Loucy (cell line): ENCODE measurements around the gene MEOX1.

Experiments
- H2AFZ ChIP-seq: fragments of 200-600 bp; sonication (generic); 2 replicates; pipeline ENCODE4 v1.6.0; 2016; ENCODE audit warnings: antibody characterized with exemption, mild to moderate bottlenecking, low read length, moderate library complexity
- H3F3A ChIP-seq: fragments of 200-600 bp; 2 replicates; pipeline ENCODE4 v1.6.0; 2016; ENCODE audit warnings: antibody characterized with exemption, low read depth, mild to moderate bottlenecking
- H3K27me3 ChIP-seq: fragments of 200-600 bp; sonication (generic); 2 replicates; pipeline ENCODE4 v1.6.1; 2014; ENCODE audit warnings: low read length, mild to moderate bottlenecking; ENCODE audit not compliant: insufficient read depth, poor library complexity, severe bottlenecking
- H3K36me3 ChIP-seq: fragments of 200-600 bp; sonication (generic); 2 replicates; pipeline ENCODE4 v1.6.1; 2016; ENCODE audit warnings: low read length; ENCODE audit not compliant: insufficient read depth
- H3K4me1 ChIP-seq: fragments of 200-600 bp; sonication (generic); 2 replicates; pipeline ENCODE4 v1.5.1; 2014; ENCODE audit warnings: low read length, mild to moderate bottlenecking; ENCODE audit not compliant: insufficient read depth, poor library complexity, severe bottlenecking
- H3K4me2 ChIP-seq: fragments of 200-600 bp; sonication (generic); 2 replicates; pipeline ENCODE4 v1.6.0; 2014; ENCODE audit warnings: antibody characterized with exemption, low read length, low read depth, mild to moderate bottlenecking; ENCODE audit not compliant: poor library complexity, severe bottlenecking
- H3K4me3 ChIP-seq: fragments of 200-600 bp; sonication (generic); 2 replicates; pipeline ENCODE4 v1.5.1; 2014; ENCODE audit warnings: low read length, mild to moderate bottlenecking, mixed read lengths; ENCODE audit not compliant: poor library complexity, severe bottlenecking
- H3K79me2 ChIP-seq: fragments of 200-600 bp; sonication (generic); 2 replicates; pipeline ENCODE4 v1.6.1; 2014; ENCODE audit warnings: low read length; ENCODE audit not compliant: insufficient read depth
- H3K9ac ChIP-seq: fragments of 200-600 bp; sonication (generic); 2 replicates; pipeline ENCODE4 v1.6.0; 2014; ENCODE audit warnings: mild to moderate bottlenecking, low read depth, low read length, moderate library complexity; ENCODE audit not compliant: poor library complexity, severe bottlenecking
- H3K9me2 ChIP-seq: fragments of 200-600 bp; sonication (generic); replicated peaks from 2 replicates; pipeline ENCODE4 v1.6.1; 2016; ENCODE audit warnings: low read depth, low read length, mixed read lengths
- H3K9me3 ChIP-seq: fragments of 200-600 bp; sonication (generic); 2 replicates; pipeline ENCODE4 v1.6.1; 2014; ENCODE audit warnings: mild to moderate bottlenecking, antibody characterized with exemption, low read length, low read depth; ENCODE audit not compliant: insufficient read depth
- H4K20me1 ChIP-seq: fragments of 200-600 bp; sonication (generic); 2 replicates; pipeline ENCODE4 v1.6.0; 2014; ENCODE audit warnings: antibody characterized with exemption, low read length, mild to moderate bottlenecking; ENCODE audit not compliant: insufficient read depth, poor library complexity, severe bottlenecking
- EZH2phosphoT487 ChIP-seq: fragments of 200-600 bp; IDR thresholded peaks from 2 replicates; pipeline ENCODE4 v1.6.1; 2018; ENCODE audit warnings: antibody characterized with exemption, mild to moderate bottlenecking, moderate library complexity, borderline replicate concordance
- TF ChIP-seq, protein P1 (sequence below): fragments of 200-600 bp; sonication (generic); conservative IDR thresholded peaks from 2 replicates; pipeline ENCODE4 v1.5.1; 2014; ENCODE audit warnings: mild to moderate bottlenecking, antibody characterized with exemption, low read length

MEOX1 gene

DNA sequence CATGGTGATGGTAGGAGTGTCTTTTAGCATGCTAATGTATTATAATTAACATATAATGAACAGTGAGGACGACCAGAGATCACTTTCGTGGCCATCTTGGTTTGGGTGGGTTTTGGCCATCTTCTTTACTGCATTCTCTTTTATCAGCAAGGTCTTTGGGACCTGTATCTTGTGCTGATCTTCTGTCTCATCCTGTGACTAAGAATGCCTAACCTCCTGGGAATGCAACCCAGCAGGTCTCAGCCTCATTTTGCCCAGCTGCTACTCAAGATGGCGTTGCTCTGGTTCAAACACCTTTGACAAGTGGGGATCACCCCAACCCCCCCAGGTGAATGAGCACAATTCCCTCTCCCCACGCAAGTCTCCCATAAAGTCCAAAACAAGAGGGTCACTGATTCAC, 66.3 kb downstream of the MEOX1 start:
- H4K20me1 ChIP-seq: no peaks in the 10 kb centered on the region
- H3K9ac ChIP-seq: no peak overlapping the region
- H3K4me2 ChIP-seq: no peak overlapping the region
- no peaks in the 10 kb centered on the region for H3K79me2 ChIP-seq
- no peaks in the 10 kb centered on the region for H3K36me3 ChIP-seq
- no peak overlapping the region for H3K4me3 ChIP-seq
- H3K9me2 ChIP-seq: no peaks in the 10 kb centered on the region
- H3K27me3 ChIP-seq: no peaks in the 10 kb centered on the region
- H3K9me3 ChIP-seq: no peaks in the 10 kb centered on the region
- TF ChIP-seq EZH2phosphoT487: no peak
- TF ChIP-seq, protein P1, sequence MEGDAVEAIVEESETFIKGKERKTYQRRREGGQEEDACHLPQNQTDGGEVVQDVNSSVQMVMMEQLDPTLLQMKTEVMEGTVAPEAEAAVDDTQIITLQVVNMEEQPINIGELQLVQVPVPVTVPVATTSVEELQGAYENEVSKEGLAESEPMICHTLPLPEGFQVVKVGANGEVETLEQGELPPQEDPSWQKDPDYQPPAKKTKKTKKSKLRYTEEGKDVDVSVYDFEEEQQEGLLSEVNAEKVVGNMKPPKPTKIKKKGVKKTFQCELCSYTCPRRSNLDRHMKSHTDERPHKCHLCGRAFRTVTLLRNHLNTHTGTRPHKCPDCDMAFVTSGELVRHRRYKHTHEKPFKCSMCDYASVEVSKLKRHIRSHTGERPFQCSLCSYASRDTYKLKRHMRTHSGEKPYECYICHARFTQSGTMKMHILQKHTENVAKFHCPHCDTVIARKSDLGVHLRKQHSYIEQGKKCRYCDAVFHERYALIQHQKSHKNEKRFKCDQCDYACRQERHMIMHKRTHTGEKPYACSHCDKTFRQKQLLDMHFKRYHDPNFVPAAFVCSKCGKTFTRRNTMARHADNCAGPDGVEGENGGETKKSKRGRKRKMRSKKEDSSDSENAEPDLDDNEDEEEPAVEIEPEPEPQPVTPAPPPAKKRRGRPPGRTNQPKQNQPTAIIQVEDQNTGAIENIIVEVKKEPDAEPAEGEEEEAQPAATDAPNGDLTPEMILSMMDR: no peak
- no peaks in the 10 kb centered on the region for H3K4me1 ChIP-seq
- H2AFZ ChIP-seq: no peak overlapping the region
- H3F3A ChIP-seq: no peaks in the 10 kb centered on the region

DNA sequence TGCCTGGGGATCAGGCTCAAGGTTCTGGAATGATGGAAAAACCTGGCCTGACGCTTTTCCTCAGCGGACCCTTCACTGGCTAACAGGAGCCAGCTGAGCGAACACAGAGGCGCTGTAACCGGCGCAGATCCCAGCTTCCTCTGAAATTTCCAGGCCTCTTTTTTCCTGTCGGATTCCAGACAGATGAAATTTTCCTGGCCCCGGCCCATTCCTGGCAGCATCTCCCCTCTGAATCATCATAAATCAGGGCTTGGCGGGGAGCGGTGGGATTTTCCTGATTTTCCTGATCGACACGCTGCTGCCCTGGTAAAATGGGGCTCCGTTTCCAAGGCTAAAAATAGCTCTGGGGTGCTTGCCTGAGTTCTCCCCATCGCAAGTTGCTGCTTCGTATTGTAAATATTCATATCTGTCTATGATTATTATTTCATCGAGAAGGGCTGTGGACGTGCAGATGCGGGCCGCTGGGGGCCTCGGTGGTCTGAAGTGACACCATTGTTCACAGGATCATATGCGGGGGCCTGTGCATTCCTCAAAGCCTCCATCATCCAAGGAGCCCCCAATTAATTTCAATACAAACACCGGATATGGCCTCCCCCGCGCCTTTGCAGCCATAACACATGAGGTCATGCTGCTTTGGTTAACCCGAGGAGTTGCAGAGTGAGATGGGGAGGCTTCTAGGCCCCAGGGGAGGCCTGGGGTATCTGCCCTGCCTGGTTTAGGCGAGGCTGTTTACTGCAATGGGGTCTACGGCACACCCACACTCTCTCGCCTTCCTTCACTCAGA, 69.8 kb downstream of the MEOX1 start:
- no peaks in the 10 kb centered on the region for H3K9me3 ChIP-seq
- H3K4me3 ChIP-seq: no peak overlapping the region
- no peaks in the 10 kb centered on the region for H3F3A ChIP-seq
- no peaks in the 10 kb centered on the region for H3K27me3 ChIP-seq
- TF ChIP-seq, protein P1: no peak
- TF ChIP-seq EZH2phosphoT487: no peak
- no peaks in the 10 kb centered on the region for H3K9me2 ChIP-seq
- H3K9ac ChIP-seq: no peak overlapping the region
- H3K79me2 ChIP-seq: no peaks in the 10 kb centered on the region
- H2AFZ ChIP-seq: no peak overlapping the region
- H4K20me1 ChIP-seq: no peaks in the 10 kb centered on the region
- no peak overlapping the region for H3K4me2 ChIP-seq
- no peaks in the 10 kb centered on the region for H3K4me1 ChIP-seq
- H3K36me3 ChIP-seq: no peaks in the 10 kb centered on the region

DNA sequence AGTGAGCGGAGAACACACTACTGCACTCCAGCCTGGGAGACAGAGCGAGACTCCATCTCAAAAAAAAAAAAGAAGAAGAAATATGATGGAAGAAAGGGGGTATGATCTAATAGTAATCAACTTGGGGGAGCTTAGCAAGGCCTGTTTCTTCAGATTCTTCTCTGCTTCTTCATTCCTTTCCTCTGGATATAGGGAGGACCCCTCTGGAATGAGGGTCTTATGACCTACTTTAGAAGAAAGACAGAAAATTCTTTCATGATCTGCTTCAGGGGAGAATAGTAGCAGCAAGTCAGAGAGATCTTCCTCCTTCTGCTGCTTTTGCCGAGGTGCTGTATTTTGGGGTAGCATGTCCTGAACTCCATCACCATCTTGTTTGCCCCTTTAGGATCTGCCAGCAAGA, 70.7 kb downstream of the MEOX1 start:
- Histone ChIP-seq H3K9ac (no peak overlapping the region), H4K20me1 (no peaks in the 10 kb centered on the region), H3K9me2 (no peaks in the 10 kb centered on the region), H2AFZ (no peak overlapping the region), H3K9me3 (no peaks in the 10 kb centered on the region), H3K4me3 (no peak overlapping the region), H3K4me2 (no peak overlapping the region), H3K79me2 (no peaks in the 10 kb centered on the region), H3K36me3 (no peaks in the 10 kb centered on the region), H3K27me3 (no peaks in the 10 kb centered on the region), H3F3A (no peaks in the 10 kb centered on the region), H3K4me1 (no peaks in the 10 kb centered on the region)
- no peak for TF ChIP-seq EZH2phosphoT487
- TF ChIP-seq, protein P1: no peak
